ENCODE data around the gene TECR. TPM values are rescaled to one million over a fixed set of nuclear protein-coding genes. Genes with fewer than 3 reads are reported as not detected.
"Not testable (repeated sequence)": the region's sequence is repeated elsewhere in the genome, so short reads cannot be mapped to it uniquely, and the experiment has no call there.

TECR gene
- total RNA-seq, 2 experiments from 2014 or later: 93.5 to 98.5 TPM

DNA sequence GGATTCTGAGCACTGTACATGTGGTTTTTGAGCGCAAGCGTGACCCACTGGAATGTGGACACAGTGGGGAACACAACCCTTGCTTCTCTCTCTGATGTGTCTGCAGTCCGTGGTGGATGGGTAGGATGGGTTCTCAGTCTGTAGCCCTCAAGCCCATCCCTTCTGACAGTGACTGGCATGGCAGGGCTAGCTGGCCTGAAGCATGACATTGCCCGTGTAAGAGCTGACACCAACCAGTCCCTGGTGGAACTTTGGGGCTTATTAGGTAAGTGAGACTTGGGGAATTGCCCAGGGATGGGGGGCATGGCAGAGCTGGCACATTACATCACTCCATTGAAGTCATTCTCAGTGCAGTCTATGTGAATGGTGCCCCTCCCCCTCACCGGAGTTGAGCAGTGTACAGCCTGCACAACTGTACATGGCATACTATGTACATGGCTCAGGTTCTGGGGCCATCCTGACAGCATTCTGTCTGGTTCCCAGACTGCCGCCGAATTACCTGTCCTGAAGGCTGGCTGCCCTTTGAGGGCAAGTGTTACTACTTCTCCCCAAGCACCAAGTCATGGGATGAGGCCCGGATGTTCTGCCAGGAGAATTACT, 70.3 kb downstream of the TECR start:
- peaks cover 6% of the 10 kb centered on the region for H3K9me3 Mint-ChIP-seq
- no peak overlapping the region for H3K4me3 Mint-ChIP-seq
- ATAC-seq (no peak), DNase-seq (no peak)
- H3K36me3 Mint-ChIP-seq (ENCODE audit: low read depth): peaks cover 2% of the 10 kb centered on the region
- CTCF ChIA-PET: no interaction called here
- intact Hi-C loops (cut with micrococcal nuclease): no loop called here
- no peak overlapping the region for H3K27ac Mint-ChIP-seq
- TF ChIP-seq CTCF (IDR thresholded peaks at IDR 0.05): no peak
- no peaks in the 10 kb centered on the region for H3K27me3 Mint-ChIP-seq
- H3K4me1 Mint-ChIP-seq (ENCODE audit: low read depth): peaks cover 6% of the 10 kb centered on the region
- POLR2A ChIA-PET: no interaction called here

- intact Hi-C loops (cut with micrococcal nuclease): no loop called here
- no peaks in the 10 kb centered on the region for H3K27me3 Mint-ChIP-seq
- ATAC-seq (peak; percentile 70), DNase-seq (no peak)
- peaks cover 6% of the 10 kb centered on the region for H3K4me1 Mint-ChIP-seq (ENCODE audit: low read depth)
- ChIA-PET CTCF (no interaction called here), POLR2A (no interaction called here)
- H3K9me3 Mint-ChIP-seq: no peaks in the 10 kb centered on the region
- H3K4me3 Mint-ChIP-seq: no peak overlapping the region
- H3K36me3 Mint-ChIP-seq (ENCODE audit: low read depth): no peaks in the 10 kb centered on the region
- peak overlapping the region; percentile 67 for H3K27ac Mint-ChIP-seq
- no peak for TF ChIP-seq CTCF (IDR thresholded peaks at IDR 0.05)
These were observed 74.6 kb downstream of the TECR start for GRCh38 chr19:14603990-14604387.

DNA sequence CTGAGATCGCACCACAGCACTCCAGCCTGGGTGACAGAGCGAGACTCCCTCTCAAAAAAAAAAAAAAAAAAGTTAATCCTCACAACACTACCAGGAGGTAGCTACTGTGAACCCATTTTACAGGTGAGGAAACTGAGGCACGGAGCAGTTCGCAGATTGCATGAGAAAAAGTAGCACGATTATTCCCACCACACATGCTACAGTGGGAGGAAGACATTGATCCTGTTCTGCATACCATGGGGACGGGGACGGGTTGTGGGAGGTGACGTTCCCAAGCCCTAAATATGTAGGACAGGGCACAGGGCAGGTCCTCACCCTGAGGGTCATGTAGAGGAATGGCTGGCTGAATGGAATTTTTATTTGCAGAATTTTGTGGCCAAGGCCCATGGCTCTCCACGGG, 77.2 kb downstream of the TECR start:
- TF ChIP-seq CTCF (IDR thresholded peaks at IDR 0.05): no peak
- DNase-seq (no peak), ATAC-seq (no peak)
- H3K36me3 Mint-ChIP-seq (ENCODE audit: low read depth): no peaks in the 10 kb centered on the region
- no peak overlapping the region for H3K4me3 Mint-ChIP-seq
- peaks cover 6% of the 10 kb centered on the region for H3K4me1 Mint-ChIP-seq (ENCODE audit: low read depth)
- H3K27me3 Mint-ChIP-seq: no peaks in the 10 kb centered on the region
- ChIA-PET CTCF (no interaction called here), POLR2A (no interaction called here)
- intact Hi-C loops (cut with micrococcal nuclease): no loop called here
- H3K27ac Mint-ChIP-seq: no peak overlapping the region
- H3K9me3 Mint-ChIP-seq: no peaks in the 10 kb centered on the region

DNA sequence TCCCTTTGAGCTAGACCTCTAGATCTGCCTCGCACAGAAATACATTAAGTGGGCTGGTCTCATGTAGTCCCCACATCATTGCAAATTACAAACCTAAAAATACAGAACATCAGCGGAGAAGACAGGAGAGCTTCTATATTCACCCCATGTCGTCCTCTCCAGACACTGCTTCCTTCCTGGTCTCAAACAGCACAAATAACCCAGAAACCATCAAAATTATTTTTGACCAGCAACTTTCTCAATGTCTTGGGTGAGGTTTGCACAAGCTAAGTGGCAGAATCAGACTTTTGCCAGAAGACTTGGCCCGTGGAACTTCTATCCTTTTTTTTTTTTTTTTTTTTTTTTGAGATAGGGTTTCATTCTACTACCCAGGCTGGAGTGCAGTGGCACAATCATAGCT, 81.7 kb downstream of the TECR start:
- Mint-ChIP-seq H3K36me3 (ENCODE audit: low read depth) (no peaks in the 10 kb centered on the region), H3K27ac (no peak overlapping the region), H3K27me3 (no peaks in the 10 kb centered on the region), H3K9me3 (no peaks in the 10 kb centered on the region), H3K4me1 (ENCODE audit: low read depth) (peaks cover 4% of the 10 kb centered on the region), H3K4me3 (no peak overlapping the region)
- ChIA-PET CTCF (interaction anchor here (1.1 to 1.2 kb wide), 2 partner anchors 37 to 175 kb away, joined by 3 read pairs; no protein-coding TSS in a partner anchor), POLR2A (no interaction called here)
- DNase-seq: no peak
- TF ChIP-seq CTCF (IDR thresholded peaks at IDR 0.05): no peak
- ATAC-seq: no peak
- intact Hi-C loops (cut with micrococcal nuclease): no loop called here

- H3K4me3 Mint-ChIP-seq; H3K27ac Mint-ChIP-seq; intact Hi-C loops (cut with micrococcal nuclease); H3K9me3 Mint-ChIP-seq; H3K4me1 Mint-ChIP-seq (ENCODE audit: low read depth); CTCF ChIA-PET; DNase-seq; ATAC-seq; H3K36me3 Mint-ChIP-seq (ENCODE audit: low read depth); H3K27me3 Mint-ChIP-seq; POLR2A ChIA-PET: not testable (repeated sequence)
These were observed 82.8 kb downstream of the TECR start for GRCh38 chr19:14612242-14612641.

DNA sequence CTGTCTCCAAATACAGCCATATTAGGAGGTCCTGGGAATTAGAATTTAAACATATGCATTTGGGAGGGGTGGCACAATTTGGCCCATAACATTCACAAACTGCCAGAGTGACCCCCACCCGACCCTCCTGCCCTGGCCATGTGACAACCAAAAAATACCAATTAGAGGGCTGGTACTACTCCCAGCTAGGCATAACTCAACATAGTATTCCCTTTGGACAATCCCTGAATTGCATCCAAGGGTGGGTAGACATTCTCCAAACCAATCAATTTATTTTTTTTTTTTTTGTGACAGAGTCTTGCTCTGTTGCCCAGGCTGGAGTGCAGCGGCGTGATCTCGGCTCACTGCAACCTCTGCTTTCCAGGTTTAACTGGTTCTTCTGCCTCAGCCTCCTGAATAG, 83.3 kb downstream of the TECR start:
- POLR2A ChIA-PET: no interaction called here
- H3K27ac Mint-ChIP-seq: no peak overlapping the region
- intact Hi-C loops (cut with micrococcal nuclease): no loop called here
- no peak for TF ChIP-seq CTCF (IDR thresholded peaks at IDR 0.05)
- ATAC-seq (no peak), DNase-seq (no peak)
- H3K27me3 Mint-ChIP-seq: peaks cover 2% of the 10 kb centered on the region
- H3K4me3 Mint-ChIP-seq: no peak overlapping the region
- no peaks in the 10 kb centered on the region for H3K36me3 Mint-ChIP-seq (ENCODE audit: low read depth)
- CTCF ChIA-PET: no interaction called here
- peaks cover 4% of the 10 kb centered on the region for H3K4me1 Mint-ChIP-seq (ENCODE audit: low read depth)
- no peaks in the 10 kb centered on the region for H3K9me3 Mint-ChIP-seq

GRCh38 chr19:14613399-14614098, 84.2 kb downstream of the TECR start:
- CTCF ChIA-PET; intact Hi-C loops (cut with micrococcal nuclease); ATAC-seq; H3K4me3 Mint-ChIP-seq; POLR2A ChIA-PET; H3K27ac Mint-ChIP-seq; H3K36me3 Mint-ChIP-seq (ENCODE audit: low read depth); H3K4me1 Mint-ChIP-seq (ENCODE audit: low read depth); H3K9me3 Mint-ChIP-seq; DNase-seq; H3K27me3 Mint-ChIP-seq: not testable (repeated sequence)
